HepG2 (cell line): ENCODE results near the gene EMID1. TPM values are rescaled to one million over a fixed set of nuclear protein-coding genes. Genes with fewer than 3 reads are reported as not detected.

Experiments
- ATAC-seq: fragments of 200-7000 bp; cut with Tn5 transposase; 3 replicates; pipeline ENCODE4 v1.9.1; 2020; ENCODE audit warnings: mild to moderate bottlenecking, moderate library complexity
- BruUV-seq: library from RNA; stranded (reverse); fragments of 400-500 nt; replicated peaks from 2 replicates; lab custom pipeline; 2021; lab: Mats Ljungman, UMichigan
- CTCF ChIA-PET: fragments of 300-600 bp; formaldehyde crosslinking; extraction: SDS; loops from one replicate; lab custom pipeline; 2021; ENCODE audit warnings: low total read pairs, inconsistent platforms, low intra/inter-chr PET ratio; lab: Yijun Ruan, JAX
- POLR2A ChIA-PET: fragments of 350-600 bp; sonication (Branson Sonifier 250); formaldehyde crosslinking; loops from one replicate; lab custom pipeline; 2020; ENCODE audit warnings: antibody characterized with exemption, inconsistent platforms; lab: Yijun Ruan, JAX
- DNase-seq: peaks from one replicate; pipeline ENCODE4 v3.0.0-alpha.2; 2015; ENCODE audit warnings: low spot score
- FAIRE-seq: peaks from 3 replicates; lab custom pipeline; 2011; peaks lifted over from hg19 to GRCh38; lab: Jason Lieb, UNC
- H2AFZ ChIP-seq: one replicate; pipeline ENCODE4 v1.6.1; 2011; ENCODE audit warnings: low read length, inconsistent platforms
- H3K27ac ChIP-seq: fragments of 300-600 bp; 3 replicates; pipeline ENCODE4 v1.8.0; 2011; ENCODE audit warnings: mixed run types, mild to moderate bottlenecking, mixed read lengths, low read length, inconsistent platforms; ENCODE audit not compliant: insufficient read depth; ENCODE audit errors: extremely low read length
- H3K27me3 ChIP-seq, 2 experiments: fragments of 200-600 bp in 1 of 2; 2 replicates in 1 of 2; 3 replicates in 1 of 2; pipeline versions ENCODE4 v1.6.0 to v1.8.0; 2011; ENCODE audit warnings: low read length in 2 of 2, mild to moderate bottlenecking in 2 of 2, moderate library complexity in 2 of 2, inconsistent platforms in 1 of 2; ENCODE audit not compliant: insufficient read depth in 2 of 2, control insufficient read depth in 1 of 2
- H3K36me3 ChIP-seq, 2 experiments: fragments of 200-600 bp in 1 of 2; replicated peaks in 1 of 2; 2 replicates in 1 of 2; 3 replicates in 1 of 2; pipeline versions ENCODE4 v1.5.1 to v1.8.0; 2011; ENCODE audit warnings: low read length in 2 of 2, inconsistent platforms in 1 of 2; ENCODE audit not compliant: insufficient read depth in 2 of 2, control insufficient read depth in 1 of 2
- H3K4me1 ChIP-seq: 2 replicates; pipeline ENCODE4 v1.5.1; 2012; ENCODE audit warnings: low read length, inconsistent platforms; ENCODE audit not compliant: insufficient read depth
- H3K4me2 ChIP-seq: 2 replicates; pipeline ENCODE4 v1.6.0; 2011; ENCODE audit warnings: low read depth, low read length, inconsistent platforms
- H3K4me3 ChIP-seq, 3 experiments: fragments of 200-600 bp in 1 of 3; sonication (generic), shearing (Covaris generic) in 1 of 3; replicated peaks in 1 of 3; 2 replicates each; pipeline ENCODE4 v1.5.1; 2011 to 2016; ENCODE audit warnings: low read length in 3 of 3, inconsistent platforms in 2 of 3, low read depth in 2 of 3, mild to moderate bottlenecking in 2 of 3, control low read depth in 1 of 3, mixed read lengths in 1 of 3; ENCODE audit not compliant: insufficient read depth in 1 of 3
- H3K79me2 ChIP-seq: one replicate; pipeline ENCODE4 v1.6.1; 2011; ENCODE audit warnings: low read length, inconsistent platforms; ENCODE audit not compliant: insufficient read depth
- H3K9ac ChIP-seq: 2 replicates; pipeline ENCODE4 v1.6.0; 2011; ENCODE audit warnings: mild to moderate bottlenecking, low read depth, low read length, inconsistent platforms; ENCODE audit not compliant: insufficient read depth
- H3K9me3 ChIP-seq: 2 replicates; pipeline ENCODE4 v1.5.1; 2012; ENCODE audit warnings: mild to moderate bottlenecking, low read length
- H4K20me1 ChIP-seq: 2 replicates; pipeline ENCODE4 v1.6.0; 2011; ENCODE audit warnings: inconsistent platforms, mild to moderate bottlenecking, low read length, moderate library complexity; ENCODE audit not compliant: insufficient read depth
- ZBTB4 ChIP-seq: sonication (generic); formaldehyde crosslinking; IDR thresholded peaks from 2 replicates; pipeline ENCODE4 v1.4.0; 2020; ENCODE audit warnings: missing genetic modification reagents, mild to moderate bottlenecking, borderline replicate concordance
- ZNF576 ChIP-seq: sonication (generic); formaldehyde crosslinking; IDR thresholded peaks from 2 replicates; pipeline ENCODE4 v1.4.0; 2020; ENCODE audit warnings: mild to moderate bottlenecking, missing genetic modification reagents
- ZNF629 ChIP-seq: sonication (generic); formaldehyde crosslinking; conservative IDR thresholded peaks from 2 replicates; pipeline ENCODE4 v1.5.0; 2020; ENCODE audit warnings: missing genetic modification reagents
- WGBS: methylation state at CpG from one replicate; pipeline ENCODE4 v1.1.6; 2017; ENCODE audit warnings: low lambda C conversion rate; 5-methylcytosine and 5-hydroxymethylcytosine counted together
- in situ Hi-C: cut with HindIII; loops from 2 replicates; pipeline ENCODE4 v1.10.0; 2017; ENCODE audit warnings: low pct_unique_long_range_greater_than_20kb; ENCODE audit not compliant: extremely low pct_ligation_motif_present
- intact Hi-C: fragments of 100-400 bp; cut with micrococcal nuclease; formaldehyde crosslinking; loops from one replicate; pipeline ENCODE4 v1.10.0; 2022; ENCODE audit not compliant: unreplicated experiment
- polyA plus RNA-seq, 8 experiments: library from polyadenylated mRNA; depleted of rRNA in 3 of 8; stranded (reverse) in 7 of 8; unstranded in 1 of 8; fragments of >200 nt; fragmentation: Illumina TruSeq in 4 of 8; extraction: Trizol in 4 of 8; gene quantifications; 2 replicates each; pipeline versions ENCODE4 v1.2.1 to v1.2.3, GENCODE V29; 2011 to 2016; ENCODE audit warnings: low read depth in 4 of 8, missing spikeins in 1 of 8, mixed read lengths in 1 of 8; ENCODE audit not compliant: insufficient read depth in 1 of 8
- total RNA-seq, 5 experiments: library from RNA; depleted of rRNA; stranded (reverse); fragments of >200 nt; fragmentation: Illumina TruSeq; extraction: Trizol; gene quantifications; 2 replicates each; pipeline ENCODE4 v1.2.3, GENCODE V29; 2016; ENCODE audit warnings: low read depth in 1 of 5

Gene EMID1
- total and polyA plus RNA-seq, 2 of the 13 experiments (the other 11 are each of a cell fraction or from before 2014, with no cell fraction given): 0.45 to 0.82 TPM

- no peaks in the 10 kb centered on the region for H3K36me3 ChIP-seq
- no peak overlapping the region for H2AFZ ChIP-seq
- intact Hi-C loops (no loop called here), in situ Hi-C loops (no loop called here)
- H3K27ac ChIP-seq: no peak overlapping the region
- H3K27me3 ChIP-seq: peaks cover 0 to 11% of the 10 kb centered on the region in 2 experiments; a peak in 3 of 5 replicates
- BruUV-seq: no TSS peak
- FAIRE-seq (no peak), ATAC-seq (no peak), DNase-seq (no peak)
- no peak for TF ChIP-seq ZBTB4 (CRISPR knock-in tag)
- TF ChIP-seq ZNF629 (CRISPR knock-in tag): peak; percentile 69; the same call in 1 of the 2 replicates
- TF ChIP-seq ZNF576 (CRISPR knock-in tag): no peak
- H3K4me1 ChIP-seq: peaks cover 37% of the 10 kb centered on the region
- no peak overlapping the region for H3K4me3 ChIP-seq
- POLR2A ChIA-PET: interaction anchor here (1.8 kb wide), 1 partner anchor 10 kb away, joined by 5 read pairs; the partner anchor contains the start of gene EMID1
- H3K9ac ChIP-seq: no peak overlapping the region
- 55% methylated on average over 8 of the region's 14 CpGs for WGBS
- no peak overlapping the region for H3K4me2 ChIP-seq
- no peaks in the 10 kb centered on the region for H3K79me2 ChIP-seq
- CTCF ChIA-PET: no interaction called here
- no peaks in the 10 kb centered on the region for H3K9me3 ChIP-seq
- H4K20me1 ChIP-seq: no peaks in the 10 kb centered on the region
These were observed 10.5 kb downstream of the EMID1 start for GRCh38 chr22:29216011-29216872.
